IMR-90 (cell line): Measurements from ENCODE around the gene RPS3.
A peak's percentile ranks its signal among the peaks of the same experiment; 100 is the strongest.

ENCODE experiments used
- BHLHE40 ChIP-seq: fragments of 150-350 bp; IDR thresholded peaks from 2 replicates; pipeline ENCODE4 v1.6.1; 2016; ENCODE audit warnings: mild to moderate bottlenecking, low read depth, low read length
- CEBPB ChIP-seq: IDR thresholded peaks from 2 replicates; pipeline ENCODE4 v1.6.1; 2012; ENCODE audit warnings: low read depth, low read length, improper control_type of control experiment
- ELK1 ChIP-seq: fragments of 150-350 bp; IDR thresholded peaks from 2 replicates; pipeline ENCODE4 v1.6.1; 2016; ENCODE audit warnings: low read depth, mild to moderate bottlenecking, low read length, moderate library complexity, borderline replicate concordance
- FOS ChIP-seq: fragments of 150-350 bp; IDR thresholded peaks from 2 replicates; pipeline ENCODE4 v1.6.1; 2016; ENCODE audit warnings: low read depth, low read length
- MAZ ChIP-seq: IDR thresholded peaks from 2 replicates; pipeline ENCODE4 v1.6.1; 2012; ENCODE audit warnings: low read depth, mild to moderate bottlenecking, low read length, improper control_type of control experiment, moderate library complexity, borderline replicate concordance
- POLR2A ChIP-seq: IDR thresholded peaks from 2 replicates; pipeline ENCODE4 v1.6.1; 2012; ENCODE audit warnings: mild to moderate bottlenecking, low read depth, low read length
- RAD21 ChIP-seq: IDR thresholded peaks from 2 replicates; pipeline ENCODE4 v1.6.1; 2012; ENCODE audit warnings: low read length, improper control_type of control experiment
- RFX5 ChIP-seq: IDR thresholded peaks from 2 replicates; pipeline ENCODE4 v1.8.0; 2012; ENCODE audit warnings: low read depth, mild to moderate bottlenecking, low read length, moderate library complexity
- TF ChIP-seq, protein P1 (sequence below): conservative IDR thresholded peaks from 2 replicates; pipeline ENCODE4 v1.5.1; 2012; ENCODE audit warnings: mild to moderate bottlenecking, low read depth, low read length, improper control_type of control experiment

- TF ChIP-seq, protein P1, sequence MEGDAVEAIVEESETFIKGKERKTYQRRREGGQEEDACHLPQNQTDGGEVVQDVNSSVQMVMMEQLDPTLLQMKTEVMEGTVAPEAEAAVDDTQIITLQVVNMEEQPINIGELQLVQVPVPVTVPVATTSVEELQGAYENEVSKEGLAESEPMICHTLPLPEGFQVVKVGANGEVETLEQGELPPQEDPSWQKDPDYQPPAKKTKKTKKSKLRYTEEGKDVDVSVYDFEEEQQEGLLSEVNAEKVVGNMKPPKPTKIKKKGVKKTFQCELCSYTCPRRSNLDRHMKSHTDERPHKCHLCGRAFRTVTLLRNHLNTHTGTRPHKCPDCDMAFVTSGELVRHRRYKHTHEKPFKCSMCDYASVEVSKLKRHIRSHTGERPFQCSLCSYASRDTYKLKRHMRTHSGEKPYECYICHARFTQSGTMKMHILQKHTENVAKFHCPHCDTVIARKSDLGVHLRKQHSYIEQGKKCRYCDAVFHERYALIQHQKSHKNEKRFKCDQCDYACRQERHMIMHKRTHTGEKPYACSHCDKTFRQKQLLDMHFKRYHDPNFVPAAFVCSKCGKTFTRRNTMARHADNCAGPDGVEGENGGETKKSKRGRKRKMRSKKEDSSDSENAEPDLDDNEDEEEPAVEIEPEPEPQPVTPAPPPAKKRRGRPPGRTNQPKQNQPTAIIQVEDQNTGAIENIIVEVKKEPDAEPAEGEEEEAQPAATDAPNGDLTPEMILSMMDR = no peak
- TF ChIP-seq RFX5 (no peak), MAZ (peak; percentile 50; the same call in 1 of the 2 replicates), POLR2A (0 out of 2 replicates have a peak, but pooled peaks have one; percentile 4), FOS (no peak), RAD21 (no peak), CEBPB (no peak), ELK1 (no peak), BHLHE40 (peak; percentile 31; the same call in 1 of the 2 replicates)
Measured at GRCh38 chr11:75351791-75352587, 47.3 kb upstream of the RPS3 start.
